Small intestine (tissue), 7 donors: ENCODE results near the gene CERK. TPM values are rescaled to one million over a fixed set of nuclear protein-coding genes. Genes with fewer than 3 reads are reported as not detected.

Experiments used
- DNase-seq, 2 donors: peaks; one replicate each; pipeline versions ENCODE4 v3.0.0 to v3.0.0-alpha.2; 2013
- FAIRE-seq: peaks from 2 replicates; lab custom pipeline; 2012; peaks lifted over from hg19 to GRCh38; lab: Jason Lieb, UNC
- H3K27ac ChIP-seq, 3 donors: one replicate each; pipeline ENCODE4 v1.5.1; 2013; ENCODE audit warnings: low read length in 2 of 3, mild to moderate bottlenecking in 2 of 3, control low read depth in 1 of 3, inconsistent platforms in 1 of 3, low read depth in 1 of 3, moderate library complexity in 1 of 3
- H3K27me3 ChIP-seq, 3 donors: one replicate each; pipeline ENCODE4 v1.6.1; 2013; ENCODE audit warnings: low read length in 3 of 3, inconsistent platforms in 1 of 3; ENCODE audit not compliant: control insufficient read depth in 3 of 3, insufficient read depth in 3 of 3
- H3K36me3 ChIP-seq, 3 donors: one replicate each; pipeline ENCODE4 v1.6.1; 2013; ENCODE audit warnings: low read length in 3 of 3, inconsistent platforms in 1 of 3, low read depth in 1 of 3, mild to moderate bottlenecking in 1 of 3, moderate library complexity in 1 of 3; ENCODE audit not compliant: control insufficient read depth in 3 of 3, insufficient read depth in 2 of 3
- H3K4me1 ChIP-seq, 3 donors: one replicate each; pipeline ENCODE4 v1.6.1; 2013; ENCODE audit warnings: low read length in 2 of 3, inconsistent platforms in 1 of 3, low read depth in 1 of 3, mild to moderate bottlenecking in 1 of 3, moderate library complexity in 1 of 3; ENCODE audit not compliant: control insufficient read depth in 3 of 3, insufficient read depth in 2 of 3
- H3K4me3 ChIP-seq, 3 donors: one replicate each; pipeline ENCODE4 v1.5.1; 2013; ENCODE audit warnings: low read length in 3 of 3, control low read depth in 1 of 3, inconsistent platforms in 1 of 3, low read depth in 1 of 3, mild to moderate bottlenecking in 1 of 3, moderate library complexity in 1 of 3
- H3K9me3 ChIP-seq, 2 donors: one replicate each; pipeline ENCODE4 v1.6.1; 2013; ENCODE audit warnings: low read depth in 1 of 2, low read length in 1 of 2; ENCODE audit not compliant: control insufficient read depth in 2 of 2, insufficient read depth in 1 of 2
- WGBS, 3 donors: extraction: QIAGEN DNeasy Blood & Tissue Kit; methylation state at CpG; one replicate each; pipeline ENCODE4 v1.1.7; 2013; 5-methylcytosine and 5-hydroxymethylcytosine counted together
- polyA plus RNA-seq, 4 donors: library from polyadenylated mRNA; stranded (reverse) in 3 of 4; unstranded in 1 of 4; fragments of 200-250 nt in 3 of 4; fragments of 120-200 nt in 1 of 4; gene quantifications; one replicate each; pipeline versions ENCODE4 v1.2.1 to v1.2.3, GENCODE V29; 2013
- donor health status: healthy with polysubstance abuse.
- donor health status: control.
- donor health status: control.
- donor health status: Bipolar disorder and iron deficiency.
- donor health status: healthy.

The CERK gene
- polyA plus RNA-seq, 4 donors, result 43.7 to 84.7 (median 59.7) TPM

GRCh38 chr22:46694416-46695170 lies 43.5 kb downstream of the CERK start:
- Histone ChIP-seq H3K27me3 (no peaks in the 10 kb centered on the region), H3K27ac (no peak overlapping the region), H3K36me3 (peaks cover 34 to 92% (median 46%) of the 10 kb centered on the region in 3 donors), H3K4me3 (no peak overlapping the region), H3K9me3 (no peaks in the 10 kb centered on the region), H3K4me1 (no peaks in the 10 kb centered on the region)
- FAIRE-seq, result no peak
- 92 to 96% (median 92%) methylated on average over 15 of the region's 15 CpGs for WGBS, 3 donors
- DNase-seq, result no peak

DNA sequence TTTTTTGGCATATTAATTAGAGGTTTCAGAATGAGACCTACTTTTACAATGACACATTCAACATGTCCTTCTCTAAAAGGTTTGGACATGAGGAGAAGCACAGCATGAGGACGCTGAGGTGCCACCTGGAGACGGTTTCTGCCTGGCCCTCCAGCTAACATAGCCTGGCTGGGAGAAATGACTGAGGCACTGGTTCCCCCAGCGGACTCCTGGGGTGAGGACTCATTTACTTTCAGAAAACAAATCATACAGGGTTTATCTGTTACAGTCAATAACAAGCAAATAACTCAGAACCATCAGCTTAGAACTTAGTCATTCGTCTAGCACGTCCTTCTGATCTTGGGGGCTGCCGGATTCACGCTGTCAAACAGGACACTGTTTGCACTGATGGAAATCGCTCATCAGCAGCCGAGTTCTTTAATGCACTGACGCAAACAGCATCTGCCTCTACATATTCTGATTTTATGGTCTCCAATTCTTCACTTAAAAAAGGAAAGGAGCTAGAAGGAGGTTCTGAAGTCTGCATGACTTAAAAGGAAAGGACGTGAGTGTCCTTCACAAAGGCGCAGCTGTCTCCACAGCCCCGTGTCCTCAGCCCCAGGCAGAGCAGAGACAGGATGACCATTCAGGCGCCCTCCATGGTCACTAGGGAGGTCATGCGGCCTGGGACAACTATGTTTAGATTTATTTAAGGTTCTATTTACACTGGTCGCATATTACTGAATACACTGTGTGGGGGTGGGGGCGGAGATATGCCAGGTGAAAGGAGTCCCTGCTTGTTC lies 44.2 kb downstream of the CERK start:
- Histone ChIP-seq H3K4me1 (peaks cover 0 to 2% (median 0%) of the 10 kb centered on the region in 3 donors), H3K27me3 (no peaks in the 10 kb centered on the region), H3K36me3 (peaks cover 31 to 93% (median 47%) of the 10 kb centered on the region in 3 donors), H3K9me3 (no peaks in the 10 kb centered on the region), H3K4me3 (no peak overlapping the region), H3K27ac (no peak overlapping the region)
- 76 to 84% (median 79%) methylated on average over 17 of the region's 17 CpGs for WGBS, 3 donors
- DNase-seq, result no peak
- FAIRE-seq, result no peak

DNA sequence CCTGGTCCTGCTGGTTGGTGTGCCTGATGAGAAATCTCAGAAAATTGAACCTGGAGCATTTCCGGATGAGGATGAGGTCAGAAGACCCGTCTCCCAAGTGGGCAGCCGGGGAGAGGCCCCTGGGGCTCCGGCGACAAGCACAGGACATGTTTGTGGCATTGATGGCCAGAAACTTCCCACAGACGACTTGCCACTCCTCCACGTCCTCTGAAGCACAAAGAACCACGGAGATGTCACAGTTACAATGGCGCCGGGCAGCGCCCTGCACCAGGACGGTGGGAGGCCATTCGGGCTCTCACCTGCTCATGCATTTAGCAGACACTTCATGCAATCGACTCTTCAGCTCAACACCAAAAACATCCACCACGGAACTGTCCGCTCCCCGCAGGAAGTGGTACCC lies 46.5 kb downstream of the CERK start:
- H3K27me3 ChIP-seq, result no peaks in the 10 kb centered on the region
- H3K4me1 ChIP-seq, result peaks cover 0 to 13% (median 5%) of the 10 kb centered on the region in 3 donors
- FAIRE-seq (no peak), DNase-seq (no peak)
- no peak overlapping the region for H3K4me3 ChIP-seq
- peaks cover 33 to 94% (median 44%) of the 10 kb centered on the region in 3 donors for H3K36me3 ChIP-seq
- 92 to 94% (median 93%) methylated on average over 17 of the region's 17 CpGs for WGBS, 3 donors
- no peaks in the 10 kb centered on the region for H3K9me3 ChIP-seq
- H3K27ac ChIP-seq, result no peak overlapping the region

DNA sequence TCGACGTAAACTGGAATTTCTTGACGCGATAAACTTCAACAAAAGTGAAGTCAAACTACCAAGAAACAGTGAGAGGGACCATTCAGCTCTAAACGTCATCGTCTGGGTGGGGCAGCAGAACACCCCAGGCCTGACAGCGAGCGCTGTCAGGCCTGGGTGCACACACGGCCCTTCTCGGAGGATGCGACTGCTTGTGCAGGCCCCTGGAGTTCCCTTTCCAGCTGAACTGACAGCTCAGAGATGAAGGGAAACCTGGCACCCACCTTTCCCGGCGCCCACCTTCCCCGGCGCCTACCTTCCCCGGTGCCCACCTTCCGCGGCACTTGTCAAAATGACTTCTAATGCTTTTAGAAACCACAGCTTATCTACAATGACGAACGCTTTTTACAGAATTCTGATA lies 47.9 kb downstream of the CERK start:
- H3K27me3 ChIP-seq, result no peaks in the 10 kb centered on the region
- no peak overlapping the region for H3K4me3 ChIP-seq
- H3K9me3 ChIP-seq, result no peaks in the 10 kb centered on the region
- H3K36me3 ChIP-seq, result peaks cover 26 to 90% (median 31%) of the 10 kb centered on the region in 3 donors
- H3K27ac ChIP-seq, result no peak overlapping the region
- FAIRE-seq, result no peak
- H3K4me1 ChIP-seq, result peaks cover 0 to 27% (median 5%) of the 10 kb centered on the region in 3 donors
- DNase-seq, result no peak
- 92 to 95% (median 94%) methylated on average over 20 of the region's 20 CpGs for WGBS, 3 donors

- DNase-seq (peak; percentile 42 to 81), FAIRE-seq (no peak)
- H3K27ac ChIP-seq, result peak overlapping the region in 2 of 3 donors; percentile 56 to 58
- 18 to 57% (median 44%) methylated on average over 10 to 11 of the region's 11 CpGs for WGBS, 3 donors
- H3K9me3 ChIP-seq, result no peaks in the 10 kb centered on the region
- H3K36me3 ChIP-seq, result peaks cover 16 to 85% (median 20%) of the 10 kb centered on the region in 3 donors
- no peaks in the 10 kb centered on the region for H3K27me3 ChIP-seq
- H3K4me3 ChIP-seq, result no peak overlapping the region
- peaks cover 2 to 39% (median 11%) of the 10 kb centered on the region in 3 donors for H3K4me1 ChIP-seq
Measured at GRCh38 chr22:46688949-46689348, 49.1 kb downstream of the CERK start.

- no peak overlapping the region for H3K27ac ChIP-seq
- no peak for DNase-seq
- peaks cover 16 to 83% (median 16%) of the 10 kb centered on the region in 3 donors for H3K36me3 ChIP-seq
- no peaks in the 10 kb centered on the region for H3K27me3 ChIP-seq
- H3K4me1 ChIP-seq, result peaks cover 2 to 40% (median 11%) of the 10 kb centered on the region in 3 donors
- 82 to 88% (median 85%) methylated on average over 15 of the region's 15 CpGs for WGBS, 3 donors
- H3K4me3 ChIP-seq, result no peak overlapping the region
- no peaks in the 10 kb centered on the region for H3K9me3 ChIP-seq
- FAIRE-seq, result no peak
Measured at GRCh38 chr22:46687460-46687859, 50.6 kb downstream of the CERK start.

GRCh38 chr22:46687048-46687444 lies 51.0 kb downstream of the CERK start:
- Histone ChIP-seq H3K36me3 (peaks cover 16 to 83% (median 16%) of the 10 kb centered on the region in 3 donors), H3K27ac (no peak overlapping the region), H3K9me3 (no peaks in the 10 kb centered on the region), H3K27me3 (no peaks in the 10 kb centered on the region), H3K4me3 (no peak overlapping the region), H3K4me1 (peaks cover 2 to 40% (median 11%) of the 10 kb centered on the region in 3 donors)
- DNase-seq, result no peak
- 83 to 92% (median 86%) methylated on average over 14 to 15 of the region's 15 CpGs for WGBS, 3 donors
- no peak for FAIRE-seq

DNA sequence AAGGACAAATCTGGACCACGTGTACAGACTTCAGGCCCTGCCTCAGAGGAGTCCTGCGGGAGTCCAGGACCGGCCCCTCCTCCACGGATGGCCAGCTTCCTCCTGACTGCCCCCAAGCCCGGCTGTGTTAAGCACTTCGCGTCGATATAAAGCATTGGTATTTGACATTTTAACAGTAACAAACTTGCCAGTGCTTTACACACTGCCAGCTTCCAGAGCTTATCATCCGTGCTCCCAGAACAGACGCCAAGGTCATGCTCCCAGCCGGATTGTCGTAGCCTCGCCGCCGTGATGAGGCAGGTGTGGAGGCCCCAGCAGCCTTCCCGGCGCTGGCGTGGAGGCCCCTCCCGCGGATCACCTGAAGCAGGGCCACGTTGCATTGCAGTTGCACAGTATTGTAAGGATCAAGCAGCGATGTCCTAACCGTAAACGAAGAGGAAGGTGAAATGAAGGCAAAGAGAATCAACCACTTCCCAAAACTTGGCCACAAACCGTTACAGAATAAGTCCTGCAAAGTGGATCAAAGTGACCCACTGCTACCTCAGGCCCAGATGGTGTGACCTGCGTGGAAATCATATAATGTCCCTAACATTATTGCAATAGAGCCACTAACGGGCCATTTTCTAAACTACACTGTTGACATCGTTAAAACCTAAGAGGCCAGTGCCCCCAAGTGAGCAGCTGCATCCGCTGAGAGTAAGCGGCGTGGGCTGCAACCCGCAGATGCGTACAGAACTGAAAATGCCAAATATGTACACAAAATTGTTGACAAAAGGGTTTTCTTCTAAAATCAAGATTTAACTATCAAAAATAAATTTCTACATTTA lies 51.6 kb downstream of the CERK start:
- Histone ChIP-seq H3K4me3 (no peak overlapping the region), H3K27ac (peak overlapping the region; percentile 70 to 87 (median 81)), H3K9me3 (no peaks in the 10 kb centered on the region), H3K4me1 (peaks cover 2 to 40% (median 11%) of the 10 kb centered on the region in 3 donors), H3K27me3 (no peaks in the 10 kb centered on the region), H3K36me3 (peaks cover 13 to 82% (median 16%) of the 10 kb centered on the region in 3 donors)
- FAIRE-seq, result no peak
- WGBS, 3 donors, result 31 to 51% (median 46%) methylated on average over 33 of the region's 33 CpGs
- peak; percentile 49 to 58 for DNase-seq
